Measurements from ENCODE around the gene NUDT16. TPM values are rescaled to one million over a fixed set of nuclear protein-coding genes. Genes with fewer than 3 reads are reported as not detected.

NUDT16 gene
- total RNA-seq, result 10.8 and 12.9 TPM in 2 replicates

GRCh38 chr3:131381445-131382291 is at the start of gene NUDT16:
Gene NUDT16, plus strand, starts transcription at chr3:131381774. Its CDS starts 31 bp downstream, at chr3:131381805.

Other genes with a start within 250 kb of the NUDT16 start
- gene MRPL3, start 121.2 kb downstream of the NUDT16 start, total RNA-seq, result 97.3 and 99.1 TPM in 2 replicates